Measurements from ENCODE around the gene TBC1D9B.

TBC1D9B gene

GRCh38 chr5:179867079-179867465 lies 40.6 kb downstream of the TBC1D9B start:
- Histone ChIP-seq H3K9me3 (ENCODE audit: insufficient read depth, low read depth, low read length) (no peaks in the 10 kb centered on the region), H3K36me3 (ENCODE audit: insufficient read depth, low read length) (no peaks in the 10 kb centered on the region), H3K9ac (ENCODE audit: low read depth, low read length, poor library complexity, severe bottlenecking) (no peak overlapping the region), H3K27me3 (ENCODE audit: insufficient read depth, low read length, poor library complexity, severe bottlenecking) (no peaks in the 10 kb centered on the region), H3K79me2 (ENCODE audit: insufficient read depth, low read length) (no peaks in the 10 kb centered on the region), H3K9me2 (replicated peaks; ENCODE audit: low read depth, low read length) (no peaks in the 10 kb centered on the region), H3K4me3 (ENCODE audit: low read length, poor library complexity, severe bottlenecking) (no peak overlapping the region), H3K4me1 (ENCODE audit: insufficient read depth, low read length, poor library complexity, severe bottlenecking) (no peaks in the 10 kb centered on the region), H2AFZ (ENCODE audit: low read length) (no peak overlapping the region), H3K4me2 (ENCODE audit: low read depth, low read length, poor library complexity, severe bottlenecking) (no peak overlapping the region), H4K20me1 (ENCODE audit: insufficient read depth, low read length, poor library complexity, severe bottlenecking) (no peaks in the 10 kb centered on the region), H3F3A (ENCODE audit: low read depth) (no peaks in the 10 kb centered on the region)
- no peak for TF ChIP-seq EZH2phosphoT487 (IDR thresholded peaks at IDR 0.05; ENCODE audit: borderline replicate concordance)
- TF ChIP-seq CTCF (conservative IDR thresholded peaks at IDR 0.05; ENCODE audit: low read length), result no peak

- no peak overlapping the region for H3K9ac ChIP-seq (ENCODE audit: low read depth, low read length, poor library complexity, severe bottlenecking)
- TF ChIP-seq EZH2phosphoT487 (IDR thresholded peaks at IDR 0.05; ENCODE audit: borderline replicate concordance), result no peak
- TF ChIP-seq CTCF (conservative IDR thresholded peaks at IDR 0.05; ENCODE audit: low read length), result no peak
- no peaks in the 10 kb centered on the region for H4K20me1 ChIP-seq (ENCODE audit: insufficient read depth, low read length, poor library complexity, severe bottlenecking)
- H3K4me2 ChIP-seq (ENCODE audit: low read depth, low read length, poor library complexity, severe bottlenecking), result no peak overlapping the region
- H3F3A ChIP-seq (ENCODE audit: low read depth), result no peaks in the 10 kb centered on the region
- no peak overlapping the region for H2AFZ ChIP-seq (ENCODE audit: low read length)
- H3K27me3 ChIP-seq (ENCODE audit: insufficient read depth, low read length, poor library complexity, severe bottlenecking), result no peaks in the 10 kb centered on the region
- H3K79me2 ChIP-seq (ENCODE audit: insufficient read depth, low read length), result no peaks in the 10 kb centered on the region
- H3K9me3 ChIP-seq (ENCODE audit: insufficient read depth, low read depth, low read length), result no peaks in the 10 kb centered on the region
- H3K36me3 ChIP-seq (ENCODE audit: insufficient read depth, low read length), result no peaks in the 10 kb centered on the region
- no peaks in the 10 kb centered on the region for H3K4me1 ChIP-seq (ENCODE audit: insufficient read depth, low read length, poor library complexity, severe bottlenecking)
- no peak overlapping the region for H3K4me3 ChIP-seq (ENCODE audit: low read length, poor library complexity, severe bottlenecking)
- no peaks in the 10 kb centered on the region for H3K9me2 ChIP-seq (replicated peaks; ENCODE audit: low read depth, low read length)
These were observed 41.2 kb downstream of the TBC1D9B start for GRCh38 chr5:179866241-179867078.

- no peak overlapping the region for H2AFZ ChIP-seq (ENCODE audit: low read length)
- H3K79me2 ChIP-seq (ENCODE audit: insufficient read depth, low read length), result no peaks in the 10 kb centered on the region
- no peak overlapping the region for H3K4me2 ChIP-seq (ENCODE audit: low read depth, low read length, poor library complexity, severe bottlenecking)
- no peaks in the 10 kb centered on the region for H3K36me3 ChIP-seq (ENCODE audit: insufficient read depth, low read length)
- no peak overlapping the region for H3K4me3 ChIP-seq (ENCODE audit: low read length, poor library complexity, severe bottlenecking)
- H3K27me3 ChIP-seq (ENCODE audit: insufficient read depth, low read length, poor library complexity, severe bottlenecking), result no peaks in the 10 kb centered on the region
- H3K4me1 ChIP-seq (ENCODE audit: insufficient read depth, low read length, poor library complexity, severe bottlenecking), result no peaks in the 10 kb centered on the region
- TF ChIP-seq CTCF (conservative IDR thresholded peaks at IDR 0.05; ENCODE audit: low read length) (no peak), EZH2phosphoT487 (IDR thresholded peaks at IDR 0.05; ENCODE audit: borderline replicate concordance) (no peak)
- H3K9me2 ChIP-seq (replicated peaks; ENCODE audit: low read depth, low read length), result no peaks in the 10 kb centered on the region
- H3F3A ChIP-seq (ENCODE audit: low read depth), result no peaks in the 10 kb centered on the region
- H4K20me1 ChIP-seq (ENCODE audit: insufficient read depth, low read length, poor library complexity, severe bottlenecking), result no peaks in the 10 kb centered on the region
- no peaks in the 10 kb centered on the region for H3K9me3 ChIP-seq (ENCODE audit: insufficient read depth, low read depth, low read length)
- H3K9ac ChIP-seq (ENCODE audit: low read depth, low read length, poor library complexity, severe bottlenecking), result no peak overlapping the region
These were observed 42.0 kb downstream of the TBC1D9B start for GRCh38 chr5:179865491-179866240.

All from Loucy (cell line).